NCI-H345 treated with DMSO at 0.1 percent for 48 hours (cell line): ENCODE data around the gene TBCB.
A peak's percentile ranks its signal among the peaks of the same experiment; 100 is the strongest.
"Not testable (repeated sequence)": the region's sequence is repeated elsewhere in the genome, so short reads cannot be mapped to it uniquely, and the experiment has no call there.

Source experiments
- DNase-seq: peaks from one replicate; lab custom pipeline; 2025; ENCODE audit not compliant: unreplicated experiment; lab: John Stamatoyannopoulos, UW

TBCB gene

DNA sequence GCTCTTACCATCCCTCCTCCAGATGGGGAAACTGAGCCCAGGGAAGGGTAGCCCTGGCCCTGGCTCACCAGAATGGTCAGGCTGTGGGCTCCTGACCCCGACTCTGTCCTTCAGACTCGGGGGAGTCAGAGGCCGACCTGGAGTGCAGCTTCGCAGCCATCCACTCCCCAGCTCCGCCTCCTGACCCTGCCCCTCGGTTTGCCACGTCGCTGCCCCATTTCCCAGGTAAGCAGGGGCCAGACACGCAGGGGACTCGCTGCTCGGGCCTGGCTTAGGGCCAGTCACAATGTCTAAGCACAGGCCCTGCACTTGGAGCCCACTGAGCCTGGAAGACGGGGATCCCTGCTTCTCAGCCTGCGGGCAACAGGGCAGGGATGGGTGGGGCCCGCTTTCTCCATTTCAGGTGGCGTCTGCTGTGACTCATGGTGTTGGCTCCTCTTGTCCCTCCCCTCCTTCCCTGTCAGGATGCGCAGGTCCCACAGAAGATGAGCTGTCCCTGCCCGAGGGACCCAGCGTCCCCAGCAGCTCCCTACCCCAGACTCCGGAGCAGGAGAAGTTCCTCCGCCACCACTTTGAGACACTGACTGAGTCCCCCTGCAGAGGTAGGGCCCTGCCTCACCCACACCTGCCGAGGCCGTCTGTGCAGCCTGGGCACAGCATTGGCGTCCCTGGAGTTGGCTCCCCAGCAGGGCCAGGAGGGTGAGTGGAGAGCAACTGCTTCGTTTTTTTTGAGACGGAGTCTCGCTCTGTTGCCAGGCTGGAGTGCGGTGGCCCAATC is 13.5 kb upstream of the TBCB start:
- DNase-seq, result no peak

DNA sequence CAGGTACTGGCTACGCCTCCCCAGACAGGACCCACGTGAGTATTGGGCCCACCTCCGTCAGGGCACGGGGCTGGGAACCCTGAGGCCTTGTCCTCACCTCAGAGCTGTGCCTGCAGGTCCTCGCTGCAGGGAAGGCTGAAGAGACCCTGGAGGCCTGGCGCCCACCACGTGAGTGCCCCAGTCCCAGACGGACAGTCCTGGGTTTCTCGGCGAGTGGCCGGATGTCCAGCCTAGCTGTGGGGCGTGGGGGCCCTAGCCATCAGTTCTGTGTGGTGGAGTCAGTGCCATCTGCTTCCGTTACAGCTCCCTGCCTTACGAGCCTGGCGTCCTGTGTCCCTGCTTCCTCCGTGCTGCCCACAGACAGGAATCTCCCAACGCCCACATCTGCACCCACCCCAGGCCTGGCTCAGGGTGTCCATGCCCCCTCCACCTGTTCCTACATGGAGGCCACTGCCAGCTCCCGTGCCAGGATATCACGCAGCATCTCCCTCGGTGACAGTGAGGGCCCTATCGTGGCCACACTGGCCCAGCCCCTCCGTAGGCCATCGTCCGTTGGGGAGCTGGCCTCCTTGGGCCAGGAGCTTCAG is 12.1 kb upstream of the TBCB start:
- DNase-seq, result no peak

DNA sequence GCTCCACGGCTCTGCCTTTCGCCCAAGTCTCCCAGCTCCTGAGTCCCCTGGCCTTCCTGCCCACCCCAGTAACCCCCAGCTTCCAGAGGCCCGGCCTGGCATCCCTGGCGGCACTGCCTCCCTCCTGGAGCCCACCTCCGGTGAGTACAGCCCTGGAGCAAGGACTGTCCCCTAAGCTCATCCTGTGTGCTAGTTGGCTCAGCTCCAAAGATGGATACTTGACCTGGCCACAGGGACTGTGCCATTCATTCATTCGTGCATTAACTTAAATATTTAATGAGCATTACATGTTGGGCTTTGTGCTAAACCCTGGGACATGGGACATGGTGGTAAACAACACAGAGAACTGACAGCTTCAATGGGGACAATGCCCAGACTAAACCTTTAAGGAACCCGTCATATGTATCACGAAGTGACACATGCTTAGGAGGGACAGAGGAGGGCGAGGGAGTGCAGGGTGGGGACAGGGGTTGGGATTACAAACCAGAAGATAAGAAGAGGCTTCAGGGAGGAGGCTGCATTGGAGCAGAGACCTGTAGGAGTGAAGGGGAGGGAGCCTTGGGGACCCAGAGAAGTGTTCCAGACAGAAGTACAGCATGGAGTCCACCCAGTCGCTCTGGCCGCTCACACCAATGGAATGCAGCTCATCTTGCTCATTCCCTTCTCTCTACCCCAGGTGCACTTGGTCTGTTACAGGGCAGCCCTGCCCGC is 11.3 kb upstream of the TBCB start:
- DNase-seq, result no peak

DNA sequence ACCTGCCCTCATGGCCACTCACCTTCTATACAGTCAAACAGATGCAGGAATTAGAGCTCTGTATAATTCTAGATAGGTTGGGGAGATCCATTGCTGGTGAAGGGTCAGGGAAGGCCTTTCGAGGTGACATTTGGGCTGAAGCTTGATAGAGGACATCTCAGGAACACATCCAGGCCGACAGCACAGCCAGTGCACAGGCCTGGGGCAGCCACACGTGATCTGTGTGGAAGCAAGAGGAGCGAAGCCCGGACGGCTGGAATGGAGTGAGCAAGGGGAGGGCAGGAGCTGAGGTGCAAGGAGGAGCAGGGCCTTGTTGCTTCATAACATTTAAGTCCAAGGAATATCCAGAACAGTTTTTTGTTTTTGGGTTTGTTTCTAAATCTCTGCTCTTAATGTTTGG is 8.8 kb upstream of the TBCB start:
- no peak for DNase-seq

DNA sequence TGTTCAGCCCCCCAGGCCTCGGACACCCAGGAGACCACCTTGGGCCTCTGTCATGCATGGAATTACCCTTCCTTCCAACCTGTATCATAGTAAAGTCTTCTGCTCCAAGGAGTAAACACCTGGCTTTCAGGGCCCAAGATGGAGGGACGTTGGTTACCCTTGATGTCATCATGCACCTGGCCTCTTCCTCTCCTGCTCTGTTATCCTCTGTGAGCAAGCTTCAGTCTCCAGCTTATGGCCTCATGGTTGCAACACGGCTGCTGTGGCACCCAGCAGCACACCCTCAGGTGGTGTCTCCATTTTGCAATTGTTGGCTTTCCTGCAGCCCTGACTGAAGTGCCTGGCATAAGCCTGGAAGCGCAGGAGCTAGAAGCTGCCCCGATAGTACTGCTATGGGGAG is 8.3 kb upstream of the TBCB start:
- no peak for DNase-seq

DNA sequence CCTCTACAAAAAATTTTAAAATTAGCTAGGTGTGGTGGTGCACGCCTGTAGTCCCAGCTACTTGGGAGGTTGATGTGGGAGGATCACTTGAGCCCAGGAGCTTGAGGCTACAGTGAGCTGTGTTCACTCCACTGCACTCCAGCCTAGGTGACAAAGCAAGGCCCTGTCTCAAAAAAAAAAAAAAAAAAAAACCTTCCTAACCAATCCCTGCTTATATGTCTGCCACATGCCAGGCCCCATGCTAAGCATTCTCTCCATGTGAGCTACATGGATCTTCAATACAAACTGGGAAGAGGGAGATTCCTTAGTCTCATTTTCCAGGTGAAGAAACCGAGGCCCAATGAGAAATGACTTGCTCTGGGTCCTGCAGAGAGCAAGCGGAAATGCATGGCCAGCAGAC is 6.6 kb upstream of the TBCB start:
- no peak for DNase-seq

DNA sequence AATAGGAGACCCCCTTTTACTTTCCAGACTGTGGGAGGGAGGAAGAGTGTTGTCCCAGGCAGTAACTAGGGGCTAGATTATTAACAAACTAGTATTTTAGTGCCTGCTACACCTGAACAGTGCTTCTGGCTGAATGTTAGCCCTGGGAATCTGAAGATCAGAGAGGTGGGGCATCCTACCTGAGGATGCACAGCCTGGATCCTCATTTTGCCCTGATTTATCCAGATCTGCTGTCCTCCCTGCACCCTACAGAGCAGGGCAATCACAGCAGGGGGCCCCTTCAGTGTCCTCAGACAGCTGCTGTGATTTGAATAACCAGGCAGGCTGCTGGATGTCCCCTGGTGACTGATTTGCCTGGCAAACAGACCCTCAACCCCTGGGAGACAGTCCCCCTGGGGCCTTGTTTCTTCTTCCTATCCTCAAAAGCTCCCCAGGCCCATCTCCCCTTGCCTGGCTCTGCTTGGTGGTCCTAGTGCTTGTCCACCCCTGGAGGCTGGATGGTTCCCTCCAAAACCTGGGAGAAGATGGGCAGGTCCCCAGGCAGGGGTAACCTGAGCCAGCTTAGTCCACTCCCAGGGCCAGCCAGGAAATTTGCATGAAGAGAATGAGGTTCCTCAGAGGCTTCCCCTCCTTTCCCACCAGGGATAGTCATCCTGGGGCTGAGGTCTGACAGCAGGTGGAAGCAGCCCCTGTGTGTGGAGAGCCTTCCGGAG is 4.6 kb upstream of the TBCB start, which contains the start of gene OVOL3:
Gene OVOL3, plus strand, starts transcription at position 657 of the 713 bp plus-strand sequence. CDS start 60 bp downstream, outside the sequence.
- no peak for DNase-seq

DNA sequence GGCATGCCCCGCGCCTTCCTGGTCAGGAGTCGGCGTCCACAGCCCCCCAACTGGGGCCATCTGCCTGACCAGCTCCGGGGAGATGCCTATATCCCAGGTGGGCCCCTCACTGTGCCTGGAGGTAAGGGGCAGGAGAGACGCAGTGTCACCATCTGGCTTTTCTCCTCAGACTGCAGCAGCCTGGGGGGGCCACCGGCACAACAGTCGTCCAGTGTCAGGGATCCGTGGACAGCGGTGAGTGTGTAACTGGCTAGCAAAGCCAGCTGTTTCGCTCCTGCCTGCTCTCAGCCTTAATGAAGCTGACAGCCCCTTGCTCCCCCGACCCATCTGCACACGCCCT is 4.1 kb upstream of the TBCB start:
- no peak for DNase-seq

DNA sequence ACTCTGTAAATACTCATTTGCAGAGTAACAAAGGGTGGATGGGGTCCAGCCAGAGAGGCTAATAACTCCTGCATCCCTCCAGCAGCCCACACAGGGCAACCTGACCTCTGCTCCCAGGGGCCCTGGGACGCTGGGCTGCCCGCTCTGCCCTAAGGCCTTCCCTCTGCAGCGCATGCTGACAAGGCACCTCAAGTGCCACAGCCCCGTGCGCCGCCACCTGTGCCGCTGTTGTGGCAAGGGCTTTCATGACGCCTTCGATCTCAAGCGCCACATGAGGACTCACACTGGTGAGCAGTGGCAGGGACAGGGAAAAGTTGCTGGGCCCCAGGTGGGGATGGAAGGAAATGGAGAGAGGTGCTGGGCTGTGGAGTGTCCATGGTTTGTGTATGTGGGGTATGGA is 2.6 kb upstream of the TBCB start:
- DNase-seq, result no peak

DNA sequence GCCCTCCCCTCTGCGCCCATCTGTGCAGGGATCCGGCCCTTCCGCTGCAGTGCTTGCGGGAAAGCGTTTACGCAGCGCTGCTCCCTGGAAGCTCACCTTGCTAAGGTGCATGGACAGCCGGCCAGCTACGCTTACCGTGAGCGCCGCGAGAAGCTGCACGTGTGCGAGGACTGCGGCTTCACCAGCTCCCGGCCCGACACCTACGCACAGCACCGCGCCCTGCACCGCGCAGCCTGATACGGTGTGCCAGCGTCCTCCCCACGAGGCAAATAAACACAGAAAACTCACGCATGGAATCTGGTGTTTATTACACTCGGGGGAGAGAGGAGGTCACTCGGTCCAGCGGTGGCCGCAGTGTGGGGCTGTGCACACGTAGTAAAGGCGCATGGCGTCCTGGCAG is 1.8 kb upstream of the TBCB start:
- no peak for DNase-seq

DNA sequence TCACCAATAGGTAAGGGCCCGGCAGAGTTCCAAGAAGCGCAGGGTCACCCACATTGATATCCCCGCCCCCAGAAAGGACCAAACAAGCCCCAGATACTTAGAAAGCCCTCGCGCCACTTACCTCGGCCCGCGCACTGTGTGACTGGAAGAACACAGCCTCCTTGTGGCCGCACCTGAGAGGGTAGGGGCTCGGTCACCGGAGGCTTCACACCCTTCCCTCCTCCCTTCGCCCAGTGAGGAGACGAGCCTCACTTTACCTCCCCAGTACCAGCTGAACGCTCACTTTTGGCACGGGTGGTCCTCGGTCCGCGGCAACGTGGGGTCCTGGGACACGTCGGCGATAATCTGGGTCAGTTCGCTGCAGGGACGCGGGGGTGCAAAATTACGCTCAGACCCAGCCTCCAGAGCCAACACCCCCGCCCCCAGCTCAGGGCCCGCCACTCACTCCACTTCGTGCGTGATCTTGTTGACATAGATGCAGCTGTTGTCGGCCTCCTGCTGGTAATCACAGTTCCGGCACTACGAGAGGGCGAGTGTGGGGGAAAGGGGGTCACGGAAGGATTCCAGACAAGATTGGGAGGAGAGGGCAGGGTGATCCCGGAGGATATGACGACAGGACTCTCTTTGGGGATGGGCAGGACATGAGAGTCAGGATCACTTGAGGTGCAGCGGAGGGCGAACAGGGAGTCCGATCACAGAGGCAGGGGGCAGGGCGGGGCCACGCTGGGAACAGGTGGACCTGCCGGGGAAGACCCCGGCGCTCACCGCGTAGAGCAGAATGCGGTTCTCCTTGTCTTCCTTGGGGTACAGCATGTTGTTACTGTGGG is 1.2 kb upstream of the TBCB start:
- DNase-seq, result peak; percentile 82

DNA sequence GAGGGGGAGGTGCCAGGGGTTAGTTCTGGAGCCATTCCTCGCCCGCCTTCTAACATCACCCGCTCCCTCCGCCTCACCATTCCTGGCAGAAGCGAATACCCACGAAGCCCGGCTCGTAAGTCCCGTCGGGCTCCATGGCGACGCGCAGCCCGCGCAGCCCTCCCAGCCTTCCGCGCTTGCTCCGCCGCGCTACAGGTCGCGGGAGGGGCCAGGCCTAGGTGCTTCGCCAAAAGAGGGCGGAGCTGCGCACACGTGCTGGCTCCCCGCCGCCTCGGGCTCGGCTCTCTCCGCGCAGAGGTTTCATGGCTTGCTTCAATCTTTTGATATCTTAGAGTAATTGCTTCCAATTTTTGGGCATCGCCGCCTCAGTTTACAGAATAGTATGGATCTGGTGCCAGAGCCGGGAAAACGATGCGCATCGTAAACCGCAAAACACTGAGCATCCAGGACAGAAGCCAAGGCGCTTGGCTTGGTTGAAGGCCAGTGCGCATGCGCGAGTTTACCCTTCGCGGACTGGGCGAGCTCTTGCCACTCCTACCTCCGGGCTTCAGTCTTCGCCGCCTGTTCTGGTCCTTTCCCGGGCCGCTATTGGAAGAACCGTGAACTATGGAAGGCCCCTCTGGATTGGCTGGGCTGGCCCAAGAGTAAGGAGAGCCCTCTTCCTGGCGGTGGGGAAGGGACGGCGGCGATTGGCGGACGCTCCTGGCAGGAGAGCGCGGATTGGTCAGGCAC is 381 bp upstream of the TBCB start, which contains the start of gene POLR2I:
Gene POLR2I, minus strand, starts transcription at position 155 of the 732 bp plus-strand sequence. Its CDS starts 19 bp downstream, at position 136.
- DNase-seq, result peak; percentile 100

DNA sequence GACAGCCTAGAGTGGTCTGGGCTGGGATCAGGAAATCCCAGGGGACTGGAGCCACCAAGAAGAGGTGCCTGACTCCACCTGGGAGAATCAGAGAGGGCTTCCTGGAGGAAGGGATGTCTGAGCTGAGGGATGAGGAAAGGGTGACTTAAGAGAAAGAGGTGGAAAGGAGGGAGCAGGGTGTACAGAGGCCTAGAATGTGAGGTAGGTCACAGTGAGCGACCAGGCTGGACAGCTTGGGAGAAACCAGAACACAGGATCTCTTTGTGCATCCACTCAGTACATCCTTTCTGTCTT is 1.0 kb downstream of the TBCB start:
- DNase-seq, result no peak

DNA sequence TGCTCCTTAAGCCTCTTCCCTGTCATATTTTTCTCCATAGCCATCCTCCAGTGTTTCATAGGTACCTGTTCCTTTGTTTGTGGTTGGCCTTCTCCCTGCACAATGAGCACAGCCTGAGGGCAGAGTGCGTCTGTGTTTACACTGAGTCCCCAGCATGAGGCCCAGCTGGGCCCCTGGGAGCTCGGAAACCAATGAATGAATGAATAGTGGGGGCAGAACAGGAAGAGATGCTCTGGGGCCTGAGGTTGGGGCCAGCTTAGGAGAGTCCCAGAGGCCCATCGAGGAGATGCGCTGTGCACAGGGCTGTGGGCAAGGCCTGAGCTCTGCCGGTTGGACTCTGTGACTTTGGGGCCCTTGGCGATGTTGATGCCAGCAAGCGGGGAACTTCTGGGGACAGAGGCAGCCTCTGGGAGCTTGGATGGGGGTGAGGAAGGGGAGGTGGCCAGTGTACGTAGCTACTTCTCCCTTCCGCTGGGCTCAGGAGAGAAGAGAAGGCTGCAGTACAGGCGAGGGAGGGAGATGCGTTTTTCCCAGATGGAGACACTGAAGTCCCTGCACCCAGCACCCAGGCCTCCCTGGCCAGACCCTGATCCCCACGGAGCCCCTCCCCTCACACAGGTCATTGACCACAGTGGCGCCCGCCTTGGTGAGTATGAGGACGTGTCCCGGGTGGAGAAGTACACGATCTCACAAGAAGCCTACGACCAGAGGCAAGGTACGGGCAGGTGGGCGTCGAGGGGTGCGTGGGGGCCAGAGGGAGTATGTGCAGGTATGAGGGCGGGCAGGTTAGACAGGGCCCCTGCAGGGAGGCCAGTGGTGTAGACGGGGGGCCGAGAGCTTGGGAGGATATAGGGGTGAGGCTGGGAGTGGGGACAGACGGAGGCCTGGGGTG is 5.1 kb downstream of the TBCB start:
- DNase-seq, result peak; percentile 99

DNA sequence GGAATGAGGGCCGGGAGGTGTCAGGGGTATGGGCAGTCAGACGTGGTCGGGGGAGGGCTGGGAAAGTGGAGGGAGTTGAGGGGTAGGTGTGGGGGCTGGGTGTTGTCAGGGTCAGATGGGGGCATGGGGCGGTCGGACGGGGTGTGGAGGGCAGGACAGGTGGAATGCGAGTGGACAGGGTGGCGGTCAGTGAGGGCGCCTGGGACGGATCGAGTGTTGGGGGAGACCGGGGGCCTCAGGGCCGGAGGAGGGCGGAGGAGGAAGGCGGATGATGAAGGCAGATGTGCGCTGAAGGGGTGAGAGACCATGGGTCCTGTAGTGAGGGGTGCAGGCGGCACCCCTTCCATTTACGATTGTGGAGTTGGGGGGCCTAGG is 5.7 kb downstream of the TBCB start:
- DNase-seq, result no peak

DNA sequence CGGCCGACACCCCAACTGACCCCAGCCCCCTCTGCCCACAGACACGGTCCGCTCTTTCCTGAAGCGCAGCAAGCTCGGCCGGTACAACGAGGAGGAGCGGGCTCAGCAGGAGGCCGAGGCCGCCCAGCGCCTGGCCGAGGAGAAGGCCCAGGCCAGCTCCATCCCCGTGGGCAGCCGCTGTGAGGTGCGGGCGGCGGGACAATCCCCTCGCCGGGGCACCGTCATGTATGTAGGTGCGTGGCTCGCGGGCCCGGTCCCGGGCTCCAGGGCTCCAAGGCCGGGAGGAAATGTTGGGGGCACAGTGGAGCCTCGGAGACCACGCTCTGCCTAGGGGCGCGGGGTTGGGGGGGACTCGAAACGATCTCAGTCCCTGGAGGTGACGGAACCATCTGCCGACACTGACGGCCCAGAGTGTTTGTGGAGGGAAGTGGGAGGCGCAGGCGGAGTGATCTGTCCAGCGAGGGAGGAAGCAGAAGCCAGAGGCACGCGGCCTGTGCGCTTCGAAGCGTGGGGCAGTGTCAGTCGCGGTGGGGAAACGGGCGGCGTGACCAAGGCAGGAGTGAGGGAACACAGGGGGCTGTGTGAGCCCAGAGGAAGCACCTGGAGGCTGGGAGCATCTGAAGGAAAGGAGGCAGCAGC is 6.3 kb downstream of the TBCB start:
- no peak for DNase-seq

DNA sequence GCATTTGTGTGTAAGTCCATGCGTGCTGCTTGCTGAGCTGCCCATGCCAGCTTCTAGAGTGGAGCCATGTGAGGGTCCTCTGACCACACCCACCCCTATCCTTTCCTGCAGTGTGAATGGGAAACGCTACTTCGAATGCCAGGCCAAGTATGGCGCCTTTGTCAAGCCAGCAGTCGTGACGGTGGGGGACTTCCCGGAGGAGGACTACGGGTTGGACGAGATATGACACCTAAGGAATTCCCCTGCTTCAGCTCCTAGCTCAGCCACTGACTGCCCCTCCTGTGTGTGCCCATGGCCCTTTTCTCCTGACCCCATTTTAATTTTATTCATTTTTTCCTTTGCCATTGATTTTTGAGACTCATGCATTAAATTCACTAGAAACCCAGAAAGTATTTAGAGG is 10.3 kb downstream of the TBCB start:
- no peak for DNase-seq

DNA sequence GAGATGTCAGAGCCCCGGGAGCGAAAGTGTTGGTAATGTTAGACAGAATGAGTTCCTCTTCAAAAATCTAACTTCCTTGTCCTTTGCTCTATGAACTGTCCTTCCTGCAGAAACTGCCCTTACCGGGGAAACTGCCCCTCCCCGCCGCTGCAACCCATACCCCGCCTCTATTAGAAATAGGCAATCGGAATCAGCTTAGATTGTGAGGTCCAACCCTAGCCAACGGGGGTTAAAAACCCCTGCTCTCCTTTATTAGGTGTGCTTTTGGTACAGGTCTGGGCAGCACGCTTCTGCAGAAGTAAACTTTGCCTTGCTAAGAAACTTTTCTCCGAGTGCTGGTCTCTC is 13.1 kb downstream of the TBCB start:
- peak; percentile 46 for DNase-seq

DNA sequence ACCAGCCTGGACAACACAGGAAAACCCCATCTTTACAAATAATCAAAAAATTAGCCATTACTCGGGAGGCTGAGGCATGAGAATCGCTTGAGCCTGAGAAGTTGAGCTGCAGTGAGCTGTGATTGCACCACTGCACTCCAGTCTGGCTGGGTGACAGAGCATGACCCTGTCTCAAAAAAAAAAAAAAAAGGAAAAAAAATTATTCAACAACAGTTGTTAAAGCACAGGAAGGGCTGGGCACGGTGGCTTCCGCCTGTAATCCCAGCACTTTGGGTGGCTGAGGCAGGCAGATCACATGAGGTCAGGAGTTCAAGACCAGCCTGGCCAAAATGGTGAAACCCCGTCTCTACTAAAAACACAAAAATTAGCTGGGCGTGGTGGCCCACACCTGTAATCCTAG is 16.0 kb downstream of the TBCB start:
- not testable (repeated sequence) for DNase-seq
